GM12872 (cell line): ENCODE results near the gene LCLAT1.

Source experiments
- CTCF ChIP-seq: IDR thresholded peaks from 3 replicates; pipeline ENCODE4 v1.5.1; 2011; ENCODE audit warnings: low read depth, mild to moderate bottlenecking, low read length, moderate library complexity; ENCODE audit not compliant: insufficient read depth

The LCLAT1 gene

GRCh38 chr2:30417253-30417652, 29.8 kb upstream of the LCLAT1 start:
- no peak for TF ChIP-seq CTCF

GRCh38 chr2:30421026-30421603, 25.9 kb upstream of the LCLAT1 start:
- TF ChIP-seq CTCF, result no peak

- no peak for TF ChIP-seq CTCF
Observed at GRCh38 chr2:30421604-30422443, 25.2 kb upstream of the LCLAT1 start.

- no peak for TF ChIP-seq CTCF
Observed at GRCh38 chr2:30422444-30423040, 24.5 kb upstream of the LCLAT1 start.

GRCh38 chr2:30424231-30424630, 22.8 kb upstream of the LCLAT1 start:
- TF ChIP-seq CTCF, result no peak

- no peak for TF ChIP-seq CTCF
Observed at GRCh38 chr2:30425326-30425725, 21.7 kb upstream of the LCLAT1 start.

- TF ChIP-seq CTCF, result no peak
Observed at GRCh38 chr2:30427606-30428347, 19.3 kb upstream of the LCLAT1 start.
